Measurements from ENCODE around the gene TARP.

TARP gene

DNA sequence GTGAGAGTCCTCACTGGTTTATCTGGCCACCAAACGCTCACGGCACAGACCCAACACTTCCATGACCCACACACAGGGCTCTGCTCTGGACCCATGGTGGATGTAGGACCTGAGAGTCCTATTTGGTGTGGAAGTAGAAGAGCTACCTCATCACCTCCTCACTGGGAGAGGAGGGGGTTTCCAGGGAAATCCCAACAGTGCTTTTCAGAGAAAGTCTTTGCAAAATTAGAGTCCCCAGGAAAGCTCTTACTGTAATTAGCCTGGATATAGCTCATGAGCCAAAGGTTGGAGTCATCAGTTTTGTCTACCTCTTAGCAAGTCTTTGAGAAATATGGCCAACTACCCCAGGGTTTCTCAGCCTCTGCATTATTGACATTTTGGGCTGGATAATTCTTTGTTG lies 34.7 kb upstream of the TARP start:
- BruUV-seq (replicated peaks): no TSS peak
- TF ChIP-seq, protein P1, sequence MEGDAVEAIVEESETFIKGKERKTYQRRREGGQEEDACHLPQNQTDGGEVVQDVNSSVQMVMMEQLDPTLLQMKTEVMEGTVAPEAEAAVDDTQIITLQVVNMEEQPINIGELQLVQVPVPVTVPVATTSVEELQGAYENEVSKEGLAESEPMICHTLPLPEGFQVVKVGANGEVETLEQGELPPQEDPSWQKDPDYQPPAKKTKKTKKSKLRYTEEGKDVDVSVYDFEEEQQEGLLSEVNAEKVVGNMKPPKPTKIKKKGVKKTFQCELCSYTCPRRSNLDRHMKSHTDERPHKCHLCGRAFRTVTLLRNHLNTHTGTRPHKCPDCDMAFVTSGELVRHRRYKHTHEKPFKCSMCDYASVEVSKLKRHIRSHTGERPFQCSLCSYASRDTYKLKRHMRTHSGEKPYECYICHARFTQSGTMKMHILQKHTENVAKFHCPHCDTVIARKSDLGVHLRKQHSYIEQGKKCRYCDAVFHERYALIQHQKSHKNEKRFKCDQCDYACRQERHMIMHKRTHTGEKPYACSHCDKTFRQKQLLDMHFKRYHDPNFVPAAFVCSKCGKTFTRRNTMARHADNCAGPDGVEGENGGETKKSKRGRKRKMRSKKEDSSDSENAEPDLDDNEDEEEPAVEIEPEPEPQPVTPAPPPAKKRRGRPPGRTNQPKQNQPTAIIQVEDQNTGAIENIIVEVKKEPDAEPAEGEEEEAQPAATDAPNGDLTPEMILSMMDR (IDR thresholded peaks at IDR 0.05; ENCODE audit: unreplicated experiment): no peak
- Mint-ChIP-seq H3K4me1 (ENCODE audit: low read depth, unreplicated experiment) (no peaks in the 10 kb centered on the region), H3K27me3 (ENCODE audit: unreplicated experiment) (peaks cover 43% of the 10 kb centered on the region), H3K4me3 (ENCODE audit: low read depth, unreplicated experiment) (no peak overlapping the region), H3K27ac (ENCODE audit: unreplicated experiment) (no peak overlapping the region), H3K9me3 (ENCODE audit: low read depth, unreplicated experiment) (no peaks in the 10 kb centered on the region), H3K36me3 (ENCODE audit: insufficient read depth, unreplicated experiment) (no peaks in the 10 kb centered on the region)
- CTCF ChIA-PET: interaction anchor here (1.0 kb wide), 1 partner anchor 11 kb away, joined by 4 read pairs; no protein-coding TSS in a partner anchor
- DNase-seq: no peak
- intact Hi-C loops (cut with micrococcal nuclease; ENCODE audit: unreplicated experiment): no loop called here

GRCh38 chr7:38307640-38308039 lies 34.2 kb upstream of the TARP start:
- H3K36me3 Mint-ChIP-seq (ENCODE audit: insufficient read depth, unreplicated experiment): no peaks in the 10 kb centered on the region
- CTCF ChIA-PET: interaction anchor here (1.0 kb wide), 1 partner anchor 11 kb away, joined by 4 read pairs; no protein-coding TSS in a partner anchor
- H3K4me1 Mint-ChIP-seq (ENCODE audit: low read depth, unreplicated experiment): no peaks in the 10 kb centered on the region
- DNase-seq: no peak
- H3K27ac Mint-ChIP-seq (ENCODE audit: unreplicated experiment): no peak overlapping the region
- intact Hi-C loops (cut with micrococcal nuclease; ENCODE audit: unreplicated experiment): no loop called here
- H3K27me3 Mint-ChIP-seq (ENCODE audit: unreplicated experiment): peaks cover 43% of the 10 kb centered on the region
- TF ChIP-seq, protein P1 (IDR thresholded peaks at IDR 0.05; ENCODE audit: unreplicated experiment): no peak
- no TSS peak for BruUV-seq (replicated peaks)
- H3K9me3 Mint-ChIP-seq (ENCODE audit: low read depth, unreplicated experiment): no peaks in the 10 kb centered on the region
- no peak overlapping the region for H3K4me3 Mint-ChIP-seq (ENCODE audit: low read depth, unreplicated experiment)

- peaks cover 49% of the 10 kb centered on the region for H3K27me3 Mint-ChIP-seq (ENCODE audit: unreplicated experiment)
- CTCF ChIA-PET: no interaction called here
- no peak for DNase-seq
- TF ChIP-seq, protein P1 (IDR thresholded peaks at IDR 0.05; ENCODE audit: unreplicated experiment): no peak
- no peak overlapping the region for H3K4me3 Mint-ChIP-seq (ENCODE audit: low read depth, unreplicated experiment)
- H3K36me3 Mint-ChIP-seq (ENCODE audit: insufficient read depth, unreplicated experiment): no peaks in the 10 kb centered on the region
- H3K27ac Mint-ChIP-seq (ENCODE audit: unreplicated experiment): no peak overlapping the region
- BruUV-seq (replicated peaks): no TSS peak
- H3K4me1 Mint-ChIP-seq (ENCODE audit: low read depth, unreplicated experiment): no peaks in the 10 kb centered on the region
- intact Hi-C loops (cut with micrococcal nuclease; ENCODE audit: unreplicated experiment): no loop called here
- H3K9me3 Mint-ChIP-seq (ENCODE audit: low read depth, unreplicated experiment): no peaks in the 10 kb centered on the region
Observed at GRCh38 chr7:38306914-38307313, 33.5 kb upstream of the TARP start.

DNA sequence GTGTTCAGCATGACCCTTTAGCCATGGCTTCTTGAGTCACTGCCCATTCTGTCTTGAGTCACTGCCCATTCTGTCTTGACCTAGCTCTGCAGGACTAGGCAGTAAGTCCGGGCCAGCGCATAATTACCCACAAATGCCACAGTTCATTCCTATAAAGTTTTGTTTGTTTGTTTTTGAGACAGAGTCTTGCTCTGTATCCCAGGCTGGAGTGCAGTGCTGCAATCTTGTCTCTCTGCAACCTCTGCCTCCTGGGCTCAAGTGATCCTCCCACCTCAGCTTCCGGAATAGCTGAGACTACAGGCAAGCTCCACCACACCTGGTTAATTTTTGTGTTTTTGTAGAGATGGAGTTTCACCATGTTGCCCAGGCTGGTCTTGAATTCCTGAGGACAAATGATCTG lies 32.7 kb upstream of the TARP start:
- H3K4me1 Mint-ChIP-seq (ENCODE audit: low read depth, unreplicated experiment): no peaks in the 10 kb centered on the region
- intact Hi-C loops (cut with micrococcal nuclease; ENCODE audit: unreplicated experiment): no loop called here
- CTCF ChIA-PET: interaction anchor here (0.6 to 1.4 kb wide), 2 partner anchors 29 to 61 kb away, joined by 3 to 4 read pairs; no protein-coding TSS in a partner anchor
- BruUV-seq (replicated peaks): no TSS peak
- peaks cover 57% of the 10 kb centered on the region for H3K27me3 Mint-ChIP-seq (ENCODE audit: unreplicated experiment)
- no peak for DNase-seq
- no peaks in the 10 kb centered on the region for H3K9me3 Mint-ChIP-seq (ENCODE audit: low read depth, unreplicated experiment)
- no peak overlapping the region for H3K4me3 Mint-ChIP-seq (ENCODE audit: low read depth, unreplicated experiment)
- H3K27ac Mint-ChIP-seq (ENCODE audit: unreplicated experiment): no peak overlapping the region
- H3K36me3 Mint-ChIP-seq (ENCODE audit: insufficient read depth, unreplicated experiment): no peaks in the 10 kb centered on the region
- TF ChIP-seq, protein P1 (IDR thresholded peaks at IDR 0.05; ENCODE audit: unreplicated experiment): no peak

Data from Calu3 (cell line).